H7 (cell line): ENCODE results near the gene ZFP1. TPM values are rescaled to one million over a fixed set of nuclear protein-coding genes. Genes with fewer than 3 reads are reported as not detected.

Experiments
- DNase-seq: peaks from one replicate; pipeline ENCODE4 v3.0.0; 2012
- H3K27me3 ChIP-seq: 2 replicates; pipeline ENCODE4 v1.6.0; 2011; ENCODE audit warnings: mild to moderate bottlenecking, low read length; ENCODE audit not compliant: control insufficient read depth, insufficient read depth
- H3K36me3 ChIP-seq: replicated peaks from 2 replicates; pipeline ENCODE4 v1.5.1; 2011; ENCODE audit warnings: low read length; ENCODE audit not compliant: control insufficient read depth, insufficient read depth
- H3K4me3 ChIP-seq: 2 replicates; pipeline ENCODE4 v1.5.1; 2011; ENCODE audit warnings: low read depth, mild to moderate bottlenecking, control low read depth, low read length, moderate library complexity; ENCODE audit not compliant: insufficient read depth
- total RNA-seq: library from RNA; depleted of rRNA; stranded (reverse); fragments of >200 nt; shearing (Covaris generic); gene quantifications from 2 replicates; pipeline ENCODE4 v1.2.3, GENCODE V29; 2014

The ZFP1 gene
- total RNA-seq, 1 experiment from 2014 or later, result 6.1 TPM

DNA sequence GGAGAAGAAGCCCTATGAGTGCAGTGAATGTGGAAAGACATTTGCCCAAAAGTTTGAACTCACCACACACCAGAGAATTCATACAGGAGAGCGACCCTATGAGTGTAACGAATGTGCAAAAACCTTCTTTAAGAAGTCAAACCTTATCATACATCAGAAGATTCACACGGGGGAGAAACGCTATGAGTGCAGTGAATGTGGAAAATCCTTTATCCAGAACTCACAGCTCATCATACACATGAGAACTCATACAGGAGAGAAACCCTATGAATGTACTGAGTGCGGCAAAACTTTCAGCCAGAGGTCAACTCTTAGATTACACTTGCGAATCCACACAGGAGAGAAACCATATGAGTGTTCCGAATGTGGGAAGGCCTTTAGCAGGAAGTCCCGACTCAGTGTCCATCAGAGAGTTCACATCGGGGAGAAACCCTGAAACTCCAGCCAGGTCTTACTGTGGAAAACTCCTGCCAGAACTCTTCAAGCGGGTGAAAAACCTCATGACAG is 21.6 kb downstream of the ZFP1 start:
- no peak for DNase-seq
- peaks cover 26% of the 10 kb centered on the region for H3K36me3 ChIP-seq
- no peaks in the 10 kb centered on the region for H3K27me3 ChIP-seq
- no peak overlapping the region for H3K4me3 ChIP-seq

DNA sequence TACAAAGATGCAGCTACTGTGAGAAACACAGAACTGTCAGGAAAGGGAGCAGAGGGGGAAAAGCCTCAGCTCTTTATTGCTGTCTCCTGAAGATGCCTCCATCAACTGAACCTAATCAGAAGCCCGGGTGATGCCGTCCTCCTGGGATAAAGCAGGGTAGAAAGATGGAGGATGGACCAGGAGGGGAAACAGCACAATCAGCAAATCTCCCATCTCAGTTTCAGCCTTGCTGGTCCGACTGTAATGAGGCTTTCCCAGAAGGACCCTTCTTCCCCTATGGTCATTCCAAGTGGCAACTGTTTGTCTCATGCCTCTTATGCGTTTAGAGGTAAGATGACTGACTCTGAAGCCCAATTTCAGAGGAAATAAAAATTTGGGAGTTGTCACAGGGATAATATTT is 24.3 kb downstream of the ZFP1 start:
- Histone ChIP-seq H3K4me3 (no peak overlapping the region), H3K27me3 (no peaks in the 10 kb centered on the region), H3K36me3 (peaks cover 22% of the 10 kb centered on the region)
- no peak for DNase-seq

DNA sequence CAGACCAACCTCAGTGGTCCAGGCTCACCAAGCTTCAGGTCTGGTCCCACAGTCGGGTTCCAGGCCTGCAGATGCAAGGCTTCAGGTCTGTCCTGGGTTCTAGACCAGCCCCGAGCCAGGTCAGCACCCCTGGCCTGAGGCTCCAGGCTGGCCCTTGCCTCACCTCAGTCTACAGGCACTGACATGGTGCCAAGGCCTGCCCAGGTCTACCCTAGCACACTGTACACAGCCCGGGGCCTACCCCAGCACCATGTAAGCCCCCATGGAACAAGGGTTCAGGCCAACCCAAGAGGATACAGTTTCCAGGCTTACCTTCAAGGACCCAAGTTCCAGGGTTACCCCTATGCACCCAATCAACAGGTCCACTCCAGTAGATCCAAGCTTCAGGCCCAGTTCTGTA is 26.8 kb downstream of the ZFP1 start:
- Histone ChIP-seq H3K4me3 (no peak overlapping the region), H3K27me3 (no peaks in the 10 kb centered on the region), H3K36me3 (peaks cover 6% of the 10 kb centered on the region)
- DNase-seq, result no peak

DNA sequence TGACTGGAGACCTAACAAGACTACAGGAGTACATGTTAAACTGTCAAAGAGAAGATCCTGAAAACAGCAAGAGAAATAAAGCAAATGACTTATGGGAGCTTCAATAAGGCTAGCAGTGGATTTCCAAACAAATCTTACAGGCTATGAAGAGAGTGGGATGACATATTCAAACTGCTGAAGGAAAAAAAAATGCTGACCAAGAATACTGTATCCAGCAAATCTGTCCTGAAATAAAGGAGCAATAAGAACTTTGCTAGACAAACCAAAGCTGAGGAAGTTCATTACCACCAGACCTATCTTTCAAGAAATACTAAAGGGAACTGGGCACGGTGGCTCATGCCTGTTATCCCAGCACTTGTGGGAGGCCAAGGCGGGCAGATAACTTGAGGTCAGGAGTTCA is 28.6 kb downstream of the ZFP1 start:
- Histone ChIP-seq H3K36me3 (peaks cover 1% of the 10 kb centered on the region), H3K27me3 (no peaks in the 10 kb centered on the region), H3K4me3 (no peak overlapping the region)
- no peak for DNase-seq

DNA sequence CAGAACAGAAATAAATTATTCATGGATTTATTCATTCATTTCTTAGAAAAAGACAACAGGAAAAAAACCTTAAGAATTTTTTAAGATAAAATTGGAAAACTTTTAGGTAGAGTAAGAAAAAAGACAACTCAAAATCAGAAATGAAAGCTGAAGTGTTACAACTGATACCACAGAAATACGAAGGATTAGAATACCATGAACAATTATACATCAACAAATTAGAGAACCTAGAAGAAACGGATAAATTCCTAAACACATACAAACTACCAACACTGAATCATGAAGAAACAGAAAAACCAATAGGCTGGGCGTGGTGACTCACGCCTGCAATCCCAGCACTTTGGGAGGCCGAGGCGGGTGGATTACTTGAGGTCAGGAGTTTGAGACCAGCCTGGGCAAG is 30.9 kb downstream of the ZFP1 start:
- DNase-seq, result no peak
- Histone ChIP-seq H3K27me3 (no peaks in the 10 kb centered on the region), H3K36me3 (no peaks in the 10 kb centered on the region), H3K4me3 (no peak overlapping the region)

DNA sequence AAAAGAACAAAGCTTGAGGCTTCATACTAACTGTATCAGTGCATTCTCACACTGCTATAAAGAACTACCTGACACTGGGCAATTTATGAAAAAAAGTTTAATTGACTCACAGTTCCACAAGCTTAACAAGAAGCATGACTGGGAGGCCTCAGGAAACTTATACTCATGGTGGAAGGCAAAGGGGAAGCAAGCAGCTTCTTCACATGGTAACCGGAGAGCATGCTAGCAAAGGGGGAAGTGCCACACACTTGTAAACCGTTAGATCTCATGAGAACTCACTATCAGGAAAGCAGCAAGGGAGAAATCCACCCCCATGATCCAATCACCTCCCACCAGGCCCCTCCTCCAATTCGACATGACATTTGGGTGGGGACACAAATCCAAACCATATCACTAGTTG is 33.3 kb downstream of the ZFP1 start:
- Histone ChIP-seq H3K27me3 (no peaks in the 10 kb centered on the region), H3K4me3 (no peak overlapping the region), H3K36me3 (no peaks in the 10 kb centered on the region)
- no peak for DNase-seq

DNA sequence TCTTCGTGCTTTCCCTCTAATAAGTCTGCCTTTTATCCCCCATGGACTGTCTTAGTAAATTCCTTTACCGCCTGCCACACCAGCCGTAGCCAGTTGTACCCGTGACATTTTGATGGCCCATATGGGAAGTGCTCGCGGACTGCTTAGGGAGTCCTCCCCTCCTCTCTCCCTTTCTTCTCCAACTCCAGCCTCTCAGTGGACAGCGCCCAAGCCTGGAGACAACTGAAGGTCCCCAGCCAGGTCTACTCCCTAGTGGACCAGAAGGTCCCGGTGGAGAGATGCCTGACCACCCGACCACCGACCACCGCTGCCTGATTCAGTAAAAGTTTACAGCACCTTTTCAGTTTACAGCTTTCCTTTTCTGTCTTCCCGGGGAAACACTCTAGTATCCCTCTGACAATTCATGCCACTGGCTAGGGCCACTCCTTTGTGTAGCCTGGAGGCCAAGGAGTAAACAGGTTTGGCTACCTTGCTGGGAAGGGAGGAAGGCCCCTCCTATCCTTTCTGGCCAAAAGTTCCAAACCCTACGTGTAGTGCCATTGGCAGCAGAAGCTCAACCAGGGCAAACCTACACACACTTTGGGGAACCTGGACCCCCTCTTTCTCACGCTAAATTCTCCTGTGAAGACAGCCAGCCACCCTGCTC is 40.6 kb downstream of the ZFP1 start:
- H3K27me3 ChIP-seq, result no peaks in the 10 kb centered on the region
- H3K4me3 ChIP-seq, result no peak overlapping the region
- H3K36me3 ChIP-seq, result no peaks in the 10 kb centered on the region
- no peak for DNase-seq

DNA sequence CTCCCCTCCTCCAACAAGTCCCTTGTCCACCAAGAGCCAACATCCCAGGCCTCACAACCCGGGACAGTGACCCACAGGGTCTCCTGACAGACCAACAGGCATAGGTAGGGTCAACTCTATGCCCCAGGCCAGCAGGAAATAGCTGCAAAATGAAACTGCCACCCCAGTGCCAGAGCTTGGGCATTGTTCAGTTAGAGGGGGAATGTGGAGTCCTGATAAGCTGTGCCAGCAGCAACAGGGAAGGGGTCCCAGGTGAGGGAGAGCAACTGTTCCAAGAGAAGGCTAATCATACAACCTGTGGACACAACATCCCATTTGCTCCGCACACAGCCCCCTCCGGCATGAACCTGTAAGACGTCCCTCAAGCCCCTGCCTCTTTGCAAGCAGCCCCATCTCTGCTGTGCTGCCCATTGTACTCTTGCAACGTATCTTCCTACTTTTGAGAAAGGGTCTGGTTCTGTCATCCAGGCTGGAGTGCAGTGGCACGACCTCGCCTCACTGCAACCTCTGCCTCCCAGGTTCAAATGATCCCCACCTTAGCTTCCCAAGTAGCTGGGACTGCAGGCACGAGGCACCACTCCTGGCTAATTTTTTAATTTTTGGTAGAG is 41.4 kb downstream of the ZFP1 start:
- Histone ChIP-seq H3K27me3 (no peaks in the 10 kb centered on the region), H3K36me3 (no peaks in the 10 kb centered on the region), H3K4me3 (no peak overlapping the region)
- no peak for DNase-seq

DNA sequence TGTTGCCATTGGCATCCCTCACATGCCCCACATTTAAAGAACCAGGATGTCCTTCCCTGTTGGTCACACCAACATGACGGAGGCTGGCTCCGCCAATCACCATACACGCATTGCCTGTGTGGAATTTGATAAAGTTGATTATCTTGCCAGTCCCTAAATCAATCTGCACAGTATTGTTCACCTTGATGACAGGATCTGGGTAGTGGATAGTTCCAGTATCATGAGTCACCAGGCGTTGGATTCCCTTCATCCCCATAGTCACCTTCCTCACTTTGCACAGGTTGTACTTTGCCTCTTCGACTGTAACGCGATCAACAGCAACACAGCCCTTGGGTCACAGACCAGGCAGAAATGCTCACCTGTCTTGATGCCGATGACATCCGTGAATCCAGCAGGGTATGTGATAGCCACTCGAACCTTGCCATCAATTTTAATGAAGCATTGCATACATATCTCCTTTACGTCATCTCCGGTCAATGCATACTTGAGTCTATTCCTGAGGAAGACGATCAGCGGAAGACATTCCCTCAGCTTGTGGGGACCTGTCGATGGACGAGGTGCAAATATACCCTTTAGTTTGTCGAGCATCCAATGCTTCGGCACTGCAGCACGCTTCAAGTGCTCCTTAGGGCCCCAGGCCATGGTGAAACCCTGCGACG is 44.4 kb downstream of the ZFP1 start:
- no peak for DNase-seq
- Histone ChIP-seq H3K4me3 (no peak overlapping the region), H3K27me3 (no peaks in the 10 kb centered on the region), H3K36me3 (no peaks in the 10 kb centered on the region)

DNA sequence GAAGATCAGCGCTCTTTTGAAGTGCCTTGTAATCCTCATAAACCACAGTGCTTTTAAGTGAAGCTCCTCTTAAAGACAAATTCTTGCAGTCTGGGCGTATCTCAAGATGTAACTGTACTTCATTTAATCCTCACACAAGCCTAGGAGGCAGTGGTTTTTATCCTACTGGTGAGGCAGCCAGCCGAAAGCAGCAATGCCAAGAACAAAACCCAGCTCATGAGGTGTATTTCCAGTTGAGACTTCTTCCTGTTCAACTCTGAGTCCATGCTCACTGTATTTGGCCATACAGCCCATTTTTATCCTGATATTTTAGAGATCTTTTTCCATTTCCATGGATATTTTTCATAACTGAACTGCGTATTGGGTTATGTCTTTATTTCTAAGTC is 44.9 kb downstream of the ZFP1 start:
- Histone ChIP-seq H3K4me3 (no peak overlapping the region), H3K27me3 (no peaks in the 10 kb centered on the region), H3K36me3 (no peaks in the 10 kb centered on the region)
- DNase-seq, result no peak

DNA sequence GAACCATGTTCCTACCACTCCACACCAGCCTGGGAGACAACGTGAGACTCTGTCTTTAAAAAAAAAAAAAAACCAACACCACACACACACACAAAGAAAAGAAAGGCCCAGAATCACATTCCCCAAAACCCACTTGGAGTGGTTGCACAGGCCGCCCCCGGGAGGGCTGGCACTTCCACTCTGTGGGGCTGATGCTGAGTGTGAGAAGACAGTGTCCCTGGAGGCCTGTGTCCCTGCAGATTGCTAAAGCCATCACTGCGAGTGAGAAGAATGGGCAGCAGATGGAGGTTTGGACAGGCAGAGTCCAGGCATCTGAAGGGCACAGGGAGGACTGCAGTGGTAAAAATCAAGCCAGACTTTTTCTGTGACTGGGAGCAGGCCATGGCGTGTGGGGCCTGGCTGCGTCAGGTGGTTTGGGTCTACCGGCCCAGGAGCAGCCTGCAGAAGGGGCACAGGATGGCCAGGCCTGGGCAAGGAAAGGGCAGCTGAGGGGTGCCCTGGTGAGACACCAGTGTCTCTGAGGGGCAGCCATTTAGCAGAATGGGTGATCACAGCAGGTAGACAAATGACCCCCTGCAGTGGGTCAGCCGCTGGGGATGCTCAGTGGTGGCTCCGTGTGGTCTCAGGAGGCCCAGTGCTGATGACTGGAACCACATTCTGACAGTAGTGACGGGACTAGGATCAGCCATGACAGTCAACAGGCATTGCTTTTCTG is 45.6 kb downstream of the ZFP1 start:
- Histone ChIP-seq H3K36me3 (no peaks in the 10 kb centered on the region), H3K27me3 (no peaks in the 10 kb centered on the region), H3K4me3 (no peak overlapping the region)
- DNase-seq, result no peak

DNA sequence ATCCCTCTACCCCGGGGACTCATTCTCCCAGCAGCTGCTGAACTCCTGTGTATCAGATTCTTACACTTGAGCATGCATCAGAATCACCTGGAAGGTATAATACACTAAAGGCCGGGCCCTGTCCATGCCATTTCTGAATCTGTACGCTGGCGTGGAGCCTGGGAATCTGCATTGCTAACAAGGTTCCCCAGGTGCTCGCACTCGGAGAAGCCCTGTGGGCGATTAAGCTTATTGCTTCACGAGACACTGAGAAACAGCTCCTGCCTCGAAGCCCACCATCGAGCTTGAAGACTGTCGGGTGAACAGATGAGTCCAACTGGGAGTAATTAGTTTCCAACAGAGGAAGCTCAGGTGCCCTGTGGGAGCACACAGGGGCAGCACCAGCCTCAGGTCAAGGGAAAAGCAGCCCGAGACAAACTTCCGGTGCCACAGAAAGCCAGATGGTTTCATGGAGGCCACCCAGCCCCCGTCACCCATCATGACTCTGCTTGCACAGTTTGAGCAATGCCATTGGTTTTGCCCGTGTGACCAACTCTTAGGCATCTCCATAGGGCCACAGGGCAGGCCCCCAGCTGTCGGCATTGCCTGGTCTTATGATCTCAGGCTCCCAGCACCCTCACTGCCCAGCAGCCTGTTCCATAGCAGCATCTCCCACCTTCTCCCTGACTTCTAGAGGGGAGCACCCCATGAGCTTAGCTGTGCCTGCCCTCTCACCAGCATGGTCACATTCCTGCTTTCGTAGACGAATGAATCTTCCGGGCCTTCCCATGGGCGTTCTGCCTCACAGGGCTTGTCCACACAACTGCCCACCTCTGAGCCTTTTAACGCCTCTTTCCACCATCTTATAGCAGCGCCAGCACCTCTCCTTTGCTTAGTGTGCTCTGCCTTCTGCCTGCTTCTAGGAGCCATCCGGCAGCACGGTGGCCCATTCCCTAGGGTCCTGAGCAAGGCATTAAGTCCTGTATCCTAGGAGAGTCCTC is 47.8 kb downstream of the ZFP1 start:
- DNase-seq, result no peak

DNA sequence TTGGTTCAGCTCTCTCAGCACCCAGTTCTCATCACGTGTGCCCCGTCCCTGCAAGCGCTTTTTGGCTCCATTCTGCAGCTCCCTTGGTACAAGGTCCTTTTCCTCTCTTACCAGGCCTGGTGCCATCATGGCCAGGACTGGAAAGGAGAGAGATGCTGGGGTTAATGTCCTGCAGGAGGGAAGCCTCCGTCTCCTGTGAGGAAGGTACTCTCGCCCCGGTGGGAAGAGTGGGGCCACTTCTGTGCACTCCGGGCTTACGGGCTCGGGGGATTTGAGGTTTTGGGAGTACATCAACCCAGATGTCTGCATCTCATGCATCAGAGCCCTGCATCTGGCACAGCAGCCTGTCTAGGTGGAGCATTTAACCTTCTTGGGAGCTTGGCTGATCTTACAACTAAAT is 48.5 kb downstream of the ZFP1 start:
- no peaks in the 10 kb centered on the region for H3K36me3 ChIP-seq
- DNase-seq, result no peak
- no peaks in the 10 kb centered on the region for H3K27me3 ChIP-seq
- no peak overlapping the region for H3K4me3 ChIP-seq

More for the DNA sequence above, 47.8 kb downstream of the ZFP1 start:
- no peak overlapping the region for H3K4me3 ChIP-seq
- H3K36me3 ChIP-seq, result no peaks in the 10 kb centered on the region
- no peaks in the 10 kb centered on the region for H3K27me3 ChIP-seq
